ENCODE measurements around the gene DDX54. TPM values are rescaled to one million over a fixed set of nuclear protein-coding genes. Genes with fewer than 3 reads are reported as not detected.

DDX54 gene
- polyA plus RNA-seq, 3 donors: 63.6 to 91.1 (median 76.9) TPM

DNA sequence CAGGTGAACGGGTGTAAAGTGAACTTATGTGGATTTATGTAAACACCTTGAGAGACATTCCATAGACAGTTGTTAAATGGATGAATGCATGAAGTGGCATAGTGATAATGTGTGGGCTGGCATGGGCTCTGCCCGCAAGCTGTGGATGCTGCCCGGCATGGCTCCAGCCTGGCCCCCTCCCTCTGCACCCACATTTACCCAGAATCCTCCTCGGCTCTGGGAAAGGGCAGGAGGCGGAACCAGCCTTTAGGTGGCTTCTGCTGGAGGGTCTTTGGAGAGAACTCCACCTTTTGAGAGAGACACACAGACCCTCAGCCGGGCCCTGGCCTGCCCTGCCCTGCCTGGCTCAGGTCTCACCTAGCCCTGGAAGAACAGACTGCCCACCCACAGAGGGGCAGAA is 68.4 kb downstream of the DDX54 start:
- DNase-seq (ENCODE audit: extremely low read depth in 1 of 11, low read depth in 9 of 11, low spot score in 4 of 11): no peak

DNA sequence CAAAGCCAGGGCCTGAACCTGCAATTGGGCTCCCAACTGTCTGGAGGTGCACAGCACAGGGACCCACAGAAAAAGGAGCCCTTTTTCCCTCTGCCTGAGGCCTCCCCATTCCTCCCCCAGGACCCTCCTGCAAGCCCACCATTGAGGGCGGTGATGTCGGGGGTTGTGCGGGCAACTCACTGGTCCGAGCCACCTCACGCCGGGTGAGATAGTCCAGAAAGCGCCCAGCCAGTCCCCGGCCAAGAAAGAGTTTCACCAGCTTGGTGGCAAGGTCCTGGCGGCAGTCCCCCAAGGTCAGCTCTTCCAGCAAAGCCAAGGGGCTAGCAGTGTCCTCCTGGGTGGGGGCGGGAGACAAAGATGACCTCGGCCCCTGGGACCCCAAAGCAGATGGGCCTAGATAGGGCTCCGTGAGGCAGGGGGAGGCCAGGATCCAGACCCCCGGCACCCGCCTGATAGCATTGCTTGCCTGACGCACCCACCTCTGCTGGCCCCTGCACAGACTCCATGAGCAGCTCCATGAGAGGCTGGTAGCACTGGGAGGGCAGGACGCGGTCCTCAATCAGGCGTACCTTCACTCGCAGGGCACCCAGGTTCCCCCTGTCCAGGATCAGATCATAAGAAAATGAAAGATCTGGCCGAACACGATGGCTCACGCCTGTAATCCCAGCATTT is 69.7 kb downstream of the DDX54 start:
- DNase-seq (ENCODE audit: extremely low read depth in 1 of 11, low read depth in 9 of 11, low spot score in 4 of 11): no peak

DNA sequence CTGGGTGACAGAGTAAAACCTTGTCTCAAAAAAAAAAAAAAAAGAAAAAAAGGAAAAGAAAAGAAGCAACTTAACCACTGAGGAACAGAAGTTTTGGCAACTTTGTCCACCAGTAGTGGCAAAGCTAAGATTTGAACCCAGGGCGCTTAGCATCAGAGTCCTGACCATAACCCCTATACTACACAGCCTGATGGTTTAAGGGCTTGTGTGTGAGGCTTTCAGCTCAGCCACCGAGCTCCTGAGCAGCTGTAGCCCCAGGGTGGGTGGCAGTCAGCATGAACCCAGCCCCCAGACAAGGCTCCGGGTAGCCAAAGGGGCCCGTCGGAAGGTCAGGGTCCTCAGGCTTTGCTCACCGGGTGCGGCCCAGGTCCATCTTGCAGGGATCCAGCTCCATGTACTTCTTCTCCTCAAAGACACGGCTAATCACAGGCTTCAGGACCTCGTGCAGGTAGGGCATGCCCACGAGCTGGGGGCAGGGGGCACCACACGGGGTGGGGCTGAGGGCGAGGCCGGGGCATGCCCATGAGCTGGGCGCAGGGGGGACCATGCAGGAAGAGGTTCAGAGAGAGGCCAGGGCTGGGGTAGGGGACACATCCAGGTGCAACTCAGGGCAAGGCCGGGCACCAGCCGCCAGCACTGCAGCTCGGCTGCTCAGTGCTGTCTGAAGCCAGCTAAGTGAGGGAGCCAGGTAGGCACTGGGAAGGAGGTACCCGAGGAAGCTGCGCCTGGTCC is 70.7 kb downstream of the DDX54 start:
- DNase-seq (ENCODE audit: extremely low read depth in 1 of 11, low read depth in 9 of 11, low spot score in 4 of 11): no peak

DNA sequence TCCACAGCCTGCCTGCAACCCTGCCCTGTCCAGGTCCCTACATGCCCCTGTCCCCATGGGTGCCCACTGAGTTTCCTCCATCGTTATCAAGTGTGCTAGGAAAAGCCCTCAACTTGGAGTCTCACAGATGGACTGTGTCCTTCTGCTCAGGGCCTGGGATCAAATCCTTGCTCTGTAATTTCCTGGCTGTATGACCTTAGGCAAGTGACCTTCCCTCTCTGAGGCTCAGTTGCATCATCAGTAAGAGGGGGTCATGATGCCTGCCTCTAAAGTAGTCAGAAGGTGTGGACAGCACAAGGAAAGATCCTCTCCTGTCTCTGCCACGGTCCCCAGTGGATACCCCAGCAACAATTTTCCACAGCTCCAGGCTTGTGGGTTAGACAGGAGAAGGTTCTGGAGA is 71.9 kb downstream of the DDX54 start:
- no peak for DNase-seq (ENCODE audit: extremely low read depth in 1 of 11, low read depth in 9 of 11, low spot score in 4 of 11)

DNA sequence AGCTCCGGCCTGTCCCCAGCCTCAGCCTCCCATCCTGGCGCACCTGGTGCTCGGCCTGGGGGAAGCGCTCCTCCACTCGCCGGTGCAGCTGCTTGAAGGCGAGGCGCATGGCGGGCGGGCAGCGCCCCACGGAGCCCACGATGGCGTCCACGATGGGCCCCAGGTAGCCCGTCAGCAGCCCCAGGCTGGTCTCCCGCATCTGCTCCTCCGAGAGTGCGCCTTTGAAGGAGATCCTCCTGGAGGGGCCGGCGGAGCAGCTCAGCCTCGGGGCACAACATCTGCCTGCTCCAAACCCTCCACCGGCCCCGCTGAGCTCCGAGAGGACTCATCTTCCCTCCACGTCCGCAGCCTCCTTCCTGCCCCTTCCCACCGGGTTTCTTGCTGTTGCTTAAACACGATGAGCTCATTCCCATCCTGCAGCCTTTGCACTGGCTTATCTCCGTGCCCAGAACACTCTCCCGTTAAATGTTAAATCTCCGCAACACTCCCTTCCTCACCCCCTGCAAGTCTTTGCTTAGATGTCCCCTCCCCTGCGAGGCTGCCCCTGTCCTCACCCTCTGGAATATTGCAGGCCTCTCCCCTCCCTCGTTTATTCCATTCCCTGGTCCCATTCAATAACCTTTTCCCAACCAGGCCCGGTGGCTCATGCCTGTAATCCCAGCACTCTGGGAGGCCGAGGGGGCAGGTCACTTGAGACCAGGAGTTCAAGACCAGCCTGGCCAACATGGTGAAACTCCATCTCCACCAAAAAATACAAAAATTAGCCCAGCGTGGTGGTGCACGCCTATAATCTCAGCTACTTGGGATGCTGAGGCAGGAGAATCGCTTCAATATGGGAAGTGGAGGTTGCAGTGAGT is 73.0 kb downstream of the DDX54 start:
- DNase-seq (ENCODE audit: extremely low read depth in 1 of 11, low read depth in 9 of 11, low spot score in 4 of 11): no peak

DNA sequence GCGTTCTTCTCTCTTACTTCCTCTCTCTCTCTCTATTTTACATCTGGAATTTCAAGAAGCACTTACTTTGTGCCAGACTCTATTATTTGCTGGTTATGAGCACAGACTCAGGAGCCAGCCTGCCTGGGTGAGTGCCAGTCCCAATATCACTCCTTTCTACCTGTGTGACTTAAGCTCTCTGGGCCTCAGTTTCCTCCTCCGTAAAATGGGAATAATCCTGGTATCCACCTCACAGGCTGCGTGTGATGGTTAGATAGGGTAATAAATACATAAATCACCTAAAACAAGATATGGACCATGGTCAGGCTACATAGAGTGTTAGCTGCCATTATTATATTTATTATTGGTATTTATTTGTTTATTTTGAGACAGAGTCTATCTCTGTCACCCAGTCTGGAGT is 74.0 kb downstream of the DDX54 start:
- DNase-seq (ENCODE audit: extremely low read depth in 1 of 11, low read depth in 9 of 11, low spot score in 4 of 11): no peak

DNA sequence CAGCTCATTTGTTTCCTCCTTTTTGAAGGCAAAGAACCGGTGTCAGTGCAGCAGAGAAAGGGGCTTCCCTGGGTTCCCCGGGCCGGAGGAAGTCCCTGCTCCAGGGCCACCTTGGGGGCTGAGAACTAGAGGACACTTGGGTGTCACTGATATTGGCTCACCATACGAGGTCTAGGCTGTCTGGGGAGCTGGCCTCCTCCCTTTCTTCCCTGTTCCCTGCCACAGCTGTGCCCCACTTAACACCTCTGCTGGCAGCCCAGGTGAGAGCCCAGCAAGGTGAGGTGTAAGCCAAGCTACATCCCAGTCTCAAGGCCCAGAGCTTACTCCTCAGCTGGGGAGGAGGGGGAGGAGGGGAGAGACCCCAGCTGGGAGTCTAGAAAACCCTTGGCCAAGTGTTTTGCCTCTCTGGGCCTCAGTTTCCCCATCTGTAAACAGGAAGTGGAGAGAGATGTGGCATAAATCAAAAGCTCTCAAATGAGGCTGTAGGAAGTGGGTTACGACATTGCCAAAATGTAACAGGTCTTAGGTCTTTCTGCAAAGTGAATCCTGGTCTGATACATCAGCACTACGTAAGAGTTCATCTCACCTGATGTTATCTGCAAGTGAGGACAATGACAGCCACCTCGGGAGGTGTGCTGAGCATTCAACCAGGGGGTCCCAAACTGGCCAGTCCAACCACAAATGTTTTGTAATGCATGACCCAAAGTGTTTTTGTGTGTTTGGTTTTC is 75.2 kb downstream of the DDX54 start:
- no peak for DNase-seq (ENCODE audit: extremely low read depth in 1 of 11, low read depth in 9 of 11, low spot score in 4 of 11)

DNA sequence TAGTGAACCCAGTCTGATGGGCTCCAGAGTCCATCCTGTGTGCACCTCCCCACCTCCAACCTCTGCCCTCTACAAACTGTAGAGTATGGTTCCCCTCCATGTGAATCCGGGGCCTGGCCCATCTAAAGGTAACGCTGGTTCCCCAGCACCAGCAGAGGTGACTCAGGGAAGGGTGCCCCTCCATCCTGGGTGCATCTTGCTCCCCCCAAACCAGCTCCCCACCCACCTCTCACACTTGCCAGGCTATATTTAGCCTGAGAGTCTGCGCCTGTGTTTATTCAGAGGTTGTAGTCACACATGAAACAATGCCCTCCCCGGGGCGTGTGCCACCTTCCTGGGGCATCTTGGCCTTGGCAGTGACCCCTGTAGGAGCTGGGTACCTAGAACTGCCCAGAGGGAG is 75.9 kb downstream of the DDX54 start:
- no peak for DNase-seq (ENCODE audit: extremely low read depth in 1 of 11, low read depth in 9 of 11, low spot score in 4 of 11)

DNA sequence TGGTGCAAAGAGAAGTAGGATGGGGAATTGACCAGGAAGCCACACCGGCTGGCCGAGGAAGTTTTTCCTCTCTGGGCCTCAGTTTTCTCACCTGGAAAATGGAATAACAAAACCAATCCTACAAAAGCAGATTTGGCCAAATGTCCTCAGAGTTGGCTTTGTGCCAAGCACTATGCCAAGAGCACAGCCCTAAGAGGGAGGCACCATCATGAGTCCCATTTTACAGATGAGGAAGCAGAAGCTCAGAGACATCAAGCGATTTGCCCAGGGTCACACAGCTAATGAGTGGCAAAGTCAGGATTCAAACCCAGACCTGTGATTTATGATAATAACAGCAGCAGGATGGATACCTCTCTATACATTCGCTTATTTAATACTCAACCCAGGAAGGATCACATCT is 77.0 kb downstream of the DDX54 start:
- DNase-seq (ENCODE audit: extremely low read depth in 1 of 11, low read depth in 9 of 11, low spot score in 4 of 11): no peak

Other genes with a start within 250 kb of the DDX54 start
- 10 to 100 TPM in 1 of 3 donors, 1 to 10 TPM in 2; 7.2 to 10.4 (median 9.9) TPM for gene OAS3, start 247.0 kb downstream of the DDX54 start, polyA plus RNA-seq (ENCODE audit: insufficient read length in 3 of 3)
- gene OAS2, start 207.0 kb downstream of the DDX54 start, polyA plus RNA-seq (ENCODE audit: insufficient read length in 3 of 3): 1 to 10 TPM; 5.9 to 7.0 (median 6.6) TPM
- gene DTX1, start 128.7 kb downstream of the DDX54 start, polyA plus RNA-seq (ENCODE audit: insufficient read length in 3 of 3): 10 to 100 TPM; 11.5 to 15.2 (median 13.1) TPM
- 10 to 100 TPM in 1 of 3 donors, 1 to 10 TPM in 2; 6.3 to 27.3 (median 8.2) TPM for gene RASAL1, start 49.7 kb downstream of the DDX54 start, polyA plus RNA-seq (ENCODE audit: insufficient read length in 3 of 3)
- gene CFAP73, start 35.8 kb downstream of the DDX54 start, polyA plus RNA-seq (ENCODE audit: insufficient read length in 3 of 3): 1 to 10 TPM in 2 of 3 donors, under 1 TPM in 1; 0.98 to 3.1 (median 1.2) TPM
- gene RITA1, start 243 bp upstream of the DDX54 start, polyA plus RNA-seq (ENCODE audit: insufficient read length in 3 of 3): 10 to 100 TPM; 13.4 to 19.4 (median 14.8) TPM
- 10 to 100 TPM; 31.2 to 50.5 (median 34.4) TPM for gene TPCN1, start 36.0 kb upstream of the DDX54 start, polyA plus RNA-seq (ENCODE audit: insufficient read length in 3 of 3)
- 10 to 100 TPM; 12.4 to 15.6 (median 14.0) TPM for gene SLC8B1, start 149.6 kb upstream of the DDX54 start, polyA plus RNA-seq (ENCODE audit: insufficient read length in 3 of 3)
- 10 to 100 TPM; 15.5 to 19.3 (median 18.6) TPM for gene PLBD2, start 173.1 kb upstream of the DDX54 start, polyA plus RNA-seq (ENCODE audit: insufficient read length in 3 of 3)
- under 1 TPM; 0.19 to 0.56 (median 0.42) TPM for gene SDS, start 218.4 kb upstream of the DDX54 start, polyA plus RNA-seq (ENCODE audit: insufficient read length in 3 of 3)
- gene SDSL, start 236.9 kb upstream of the DDX54 start, polyA plus RNA-seq (ENCODE audit: insufficient read length in 3 of 3): 10 to 100 TPM; 11.1 to 17.0 (median 13.5) TPM

All from renal cortex interstitium (tissue), 11 donors.